Endothelial cell (in vitro differentiated cells): ENCODE data around the gene CNN2. TPM values are rescaled to one million over a fixed set of nuclear protein-coding genes. Genes with fewer than 3 reads are reported as not detected.

Experiments used
- DNase-seq: peaks from one replicate; pipeline ENCODE4 v3.0.0; 2021; ENCODE audit warnings: low spot score
- H3K27ac Mint-ChIP-seq: one replicate; pipeline ENCODE4 v1.8.0; 2021; ENCODE audit warnings: mixed read lengths, inconsistent platforms; ENCODE audit not compliant: unreplicated experiment
- H3K27me3 Mint-ChIP-seq: one replicate; pipeline ENCODE4 v1.8.0; 2021; ENCODE audit warnings: mild to moderate bottlenecking, moderate library complexity, mixed read lengths, inconsistent platforms; ENCODE audit not compliant: unreplicated experiment
- H3K36me3 Mint-ChIP-seq: one replicate; pipeline ENCODE4 v1.8.0; 2021; ENCODE audit warnings: mild to moderate bottlenecking, low read depth, mixed read lengths, inconsistent platforms; ENCODE audit not compliant: unreplicated experiment
- H3K4me1 Mint-ChIP-seq: one replicate; pipeline ENCODE4 v1.8.0; 2021; ENCODE audit warnings: mild to moderate bottlenecking, mixed read lengths, inconsistent platforms; ENCODE audit not compliant: unreplicated experiment
- H3K4me3 Mint-ChIP-seq: one replicate; pipeline ENCODE4 v1.8.0; 2021; ENCODE audit warnings: mild to moderate bottlenecking, mixed read lengths, inconsistent platforms; ENCODE audit not compliant: unreplicated experiment
- H3K9me3 Mint-ChIP-seq: one replicate; pipeline ENCODE4 v1.8.0; 2021; ENCODE audit warnings: mixed read lengths, inconsistent platforms; ENCODE audit not compliant: unreplicated experiment
- total RNA-seq: library from RNA; stranded (reverse); fragmentation: NEBNext Ultra II Directional; extraction: Animal tissue kit (Norgen Biotek cat#: 25700); gene quantifications from one replicate; pipeline ENCODE4 v1.2.1, GENCODE V29; 2021; ENCODE audit not compliant: unreplicated experiment
- TF ChIP-seq, protein P1 (sequence below): fragments of 200-600 bp; sonication (generic); IDR thresholded peaks from one replicate; pipeline ENCODE4 v1.5.0; 2021; ENCODE audit warnings: antibody characterized with exemption; ENCODE audit not compliant: unreplicated experiment

Gene CNN2
- total RNA-seq, 1 donor from 2014 or later, result 456 TPM

DNA sequence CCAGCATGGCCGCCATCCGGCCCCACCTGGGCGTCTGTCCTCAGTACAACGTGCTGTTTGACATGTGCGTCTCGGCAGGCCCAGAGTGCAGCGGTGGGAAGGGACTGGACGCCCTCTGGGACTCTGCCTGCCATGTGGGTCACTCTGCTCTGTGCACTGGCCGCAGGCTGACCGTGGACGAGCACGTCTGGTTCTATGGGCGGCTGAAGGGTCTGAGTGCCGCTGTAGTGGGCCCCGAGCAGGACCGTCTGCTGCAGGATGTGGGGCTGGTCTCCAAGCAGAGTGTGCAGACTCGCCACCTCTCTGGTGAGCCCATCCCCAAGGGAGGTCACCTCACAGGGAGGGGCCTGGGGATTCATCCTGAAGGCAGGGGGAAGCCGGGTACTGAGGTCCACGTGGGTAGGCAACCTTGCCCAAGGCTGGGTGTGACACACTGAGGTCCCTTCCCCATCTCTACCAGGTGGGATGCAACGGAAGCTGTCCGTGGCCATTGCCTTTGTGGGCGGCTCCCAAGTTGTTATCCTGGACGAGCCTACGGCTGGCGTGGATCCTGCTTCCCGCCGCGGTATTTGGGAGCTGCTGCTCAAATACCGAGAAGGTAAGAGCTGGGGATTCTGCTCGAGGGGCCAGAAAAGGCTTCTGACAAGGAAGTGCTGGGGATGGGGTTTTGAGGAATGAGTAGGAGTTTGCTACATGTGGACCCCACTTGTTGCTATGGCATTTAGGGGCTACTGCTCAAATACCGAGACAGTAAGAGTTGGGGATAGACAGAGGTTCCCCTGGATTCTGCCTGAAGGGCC lies 24.8 kb downstream of the CNN2 start:
- Mint-ChIP-seq H3K4me3 (no peak overlapping the region), H3K27ac (no peak overlapping the region), H3K27me3 (peaks cover 16% of the 10 kb centered on the region)

DNA sequence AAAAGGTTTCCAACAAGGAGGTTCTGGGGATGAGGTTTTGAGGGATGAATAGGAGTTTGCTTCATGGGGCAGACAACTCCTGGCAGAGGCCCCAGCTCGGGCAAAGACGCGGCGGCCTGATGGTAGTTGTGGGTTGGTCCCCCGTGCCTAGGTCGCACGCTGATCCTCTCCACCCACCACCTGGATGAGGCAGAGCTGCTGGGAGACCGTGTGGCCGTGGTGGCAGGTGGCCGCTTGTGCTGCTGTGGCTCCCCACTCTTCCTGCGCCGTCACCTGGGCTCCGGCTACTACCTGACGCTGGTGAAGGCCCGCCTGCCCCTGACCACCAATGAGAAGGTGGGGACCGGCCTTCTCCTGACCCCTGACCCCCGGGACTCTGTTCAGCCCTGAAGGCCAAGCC lies 25.4 kb downstream of the CNN2 start:
- H3K36me3 Mint-ChIP-seq, result peaks cover 15% of the 10 kb centered on the region
- no peaks in the 10 kb centered on the region for H3K4me1 Mint-ChIP-seq
- H3K9me3 Mint-ChIP-seq, result peaks cover 4% of the 10 kb centered on the region
- H3K4me3 Mint-ChIP-seq, result no peak overlapping the region
- TF ChIP-seq, protein P1, sequence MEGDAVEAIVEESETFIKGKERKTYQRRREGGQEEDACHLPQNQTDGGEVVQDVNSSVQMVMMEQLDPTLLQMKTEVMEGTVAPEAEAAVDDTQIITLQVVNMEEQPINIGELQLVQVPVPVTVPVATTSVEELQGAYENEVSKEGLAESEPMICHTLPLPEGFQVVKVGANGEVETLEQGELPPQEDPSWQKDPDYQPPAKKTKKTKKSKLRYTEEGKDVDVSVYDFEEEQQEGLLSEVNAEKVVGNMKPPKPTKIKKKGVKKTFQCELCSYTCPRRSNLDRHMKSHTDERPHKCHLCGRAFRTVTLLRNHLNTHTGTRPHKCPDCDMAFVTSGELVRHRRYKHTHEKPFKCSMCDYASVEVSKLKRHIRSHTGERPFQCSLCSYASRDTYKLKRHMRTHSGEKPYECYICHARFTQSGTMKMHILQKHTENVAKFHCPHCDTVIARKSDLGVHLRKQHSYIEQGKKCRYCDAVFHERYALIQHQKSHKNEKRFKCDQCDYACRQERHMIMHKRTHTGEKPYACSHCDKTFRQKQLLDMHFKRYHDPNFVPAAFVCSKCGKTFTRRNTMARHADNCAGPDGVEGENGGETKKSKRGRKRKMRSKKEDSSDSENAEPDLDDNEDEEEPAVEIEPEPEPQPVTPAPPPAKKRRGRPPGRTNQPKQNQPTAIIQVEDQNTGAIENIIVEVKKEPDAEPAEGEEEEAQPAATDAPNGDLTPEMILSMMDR, result no peak
- no peak for DNase-seq
- H3K27ac Mint-ChIP-seq, result no peak overlapping the region
- peaks cover 21% of the 10 kb centered on the region for H3K27me3 Mint-ChIP-seq

More for the DNA sequence above, 24.8 kb downstream of the CNN2 start:
- no peaks in the 10 kb centered on the region for H3K4me1 Mint-ChIP-seq
- no peaks in the 10 kb centered on the region for H3K9me3 Mint-ChIP-seq
- TF ChIP-seq, protein P1, result no peak
- DNase-seq, result no peak
- H3K36me3 Mint-ChIP-seq, result peaks cover 9% of the 10 kb centered on the region

DNA sequence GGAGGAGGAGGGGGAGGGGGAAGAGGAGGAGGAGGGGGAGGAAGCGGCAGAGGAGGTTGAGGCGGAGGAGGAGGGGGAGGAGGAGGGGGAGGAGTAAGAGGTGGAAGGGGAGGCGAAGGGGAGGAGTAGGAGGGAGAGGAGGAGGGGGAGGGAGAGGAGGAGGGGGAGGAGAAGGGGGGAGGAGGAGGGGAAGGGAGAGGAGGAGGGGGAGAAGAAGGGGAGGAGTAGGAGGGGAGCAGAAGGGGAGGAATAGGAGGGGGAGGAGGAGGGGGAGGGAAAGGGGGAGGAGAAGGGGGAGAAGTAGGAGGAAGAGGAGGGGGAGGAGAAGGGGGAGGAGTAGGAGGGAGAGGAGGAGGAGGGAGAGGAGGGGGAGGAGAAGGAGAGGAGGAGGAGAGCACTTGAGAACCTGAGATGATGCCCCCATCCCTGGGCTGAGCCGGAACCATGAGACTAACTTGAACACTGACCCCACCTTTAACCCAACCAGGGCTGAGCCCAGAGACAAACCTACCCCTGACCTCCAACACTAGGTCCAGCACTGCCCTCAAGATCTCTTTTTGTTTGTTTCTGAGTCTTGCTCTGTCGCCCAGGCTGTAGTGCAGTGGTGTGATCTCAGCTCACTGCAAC lies 26.1 kb downstream of the CNN2 start:
- no peak overlapping the region for H3K27ac Mint-ChIP-seq
- H3K4me1 Mint-ChIP-seq, result no peaks in the 10 kb centered on the region
- peaks cover 20% of the 10 kb centered on the region for H3K36me3 Mint-ChIP-seq
- peaks cover 21% of the 10 kb centered on the region for H3K27me3 Mint-ChIP-seq
- TF ChIP-seq, protein P1, result no peak
- peaks cover 8% of the 10 kb centered on the region for H3K9me3 Mint-ChIP-seq
- no peak for DNase-seq
- no peak overlapping the region for H3K4me3 Mint-ChIP-seq

DNA sequence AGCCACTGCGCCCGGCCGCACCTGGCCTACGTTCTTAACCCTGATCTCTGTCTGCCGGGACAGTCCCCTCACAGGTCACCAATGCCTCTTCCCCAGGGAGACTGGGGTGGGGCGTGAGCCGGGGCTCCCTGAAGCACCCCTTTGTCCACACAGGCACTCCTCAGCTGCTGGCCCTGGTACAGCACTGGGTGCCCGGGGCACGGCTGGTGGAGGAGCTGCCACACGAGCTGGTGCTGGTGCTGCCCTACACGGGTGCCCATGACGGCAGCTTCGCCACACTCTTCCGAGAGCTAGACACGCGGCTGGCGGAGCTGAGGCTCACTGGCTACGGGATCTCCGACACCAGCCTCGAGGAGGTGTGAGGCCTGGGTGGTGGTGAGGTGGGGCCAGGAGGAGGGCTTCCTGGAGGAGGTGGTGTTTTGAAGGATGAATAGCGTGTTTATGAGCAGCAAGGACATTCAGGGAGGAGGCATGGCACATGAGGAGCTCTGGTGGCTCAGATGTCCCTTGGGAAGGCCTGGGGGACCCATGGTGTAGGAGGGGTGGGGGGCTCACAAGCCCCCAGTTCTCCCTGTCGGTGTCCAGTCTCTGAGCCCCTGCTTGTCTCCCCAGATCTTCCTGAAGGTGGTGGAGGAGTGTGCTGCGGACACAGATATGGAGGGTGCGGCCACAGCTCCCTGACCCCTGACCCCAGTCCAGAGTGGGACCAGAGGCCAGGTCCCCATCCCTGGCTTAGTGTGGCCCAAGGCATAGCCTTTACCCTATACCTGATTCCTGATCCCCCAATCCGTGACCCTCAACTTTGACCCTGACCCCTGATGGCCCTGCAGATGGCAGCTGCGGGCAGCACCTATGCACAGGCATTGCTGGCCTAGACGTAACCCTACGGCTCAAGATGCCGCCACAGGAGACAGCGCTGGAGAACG lies 27.0 kb downstream of the CNN2 start:
- no peak for DNase-seq
- H3K4me3 Mint-ChIP-seq, result no peak overlapping the region
- H3K27me3 Mint-ChIP-seq, result peaks cover 22% of the 10 kb centered on the region
- TF ChIP-seq, protein P1, result no peak
- H3K36me3 Mint-ChIP-seq, result peaks cover 27% of the 10 kb centered on the region
- peaks cover 10% of the 10 kb centered on the region for H3K9me3 Mint-ChIP-seq
- no peaks in the 10 kb centered on the region for H3K4me1 Mint-ChIP-seq
- H3K27ac Mint-ChIP-seq, result no peak overlapping the region
